Activated T-helper 1 cell treated with Interleukin-2 at 50 U/mL for 16 hours (primary cell): ENCODE results near the gene ADCY2.

ENCODE experiments used
- DNase-seq: peaks from one replicate; pipeline ENCODE4 v3.0.0-alpha.2; 2020; ENCODE audit warnings: low read depth

ADCY2 gene

GRCh38 chr5:7872517-7873130 is 476.7 kb downstream of the ADCY2 start:
- DNase-seq = no peak

- no peak for DNase-seq
Observed at GRCh38 chr5:7873216-7873615, 477.3 kb downstream of the ADCY2 start.

GRCh38 chr5:7874639-7875038 is 478.7 kb downstream of the ADCY2 start:
- no peak for DNase-seq

- DNase-seq = no peak
Observed at GRCh38 chr5:7875151-7875550, 479.2 kb downstream of the ADCY2 start.

GRCh38 chr5:7876867-7877266 is 480.9 kb downstream of the ADCY2 start:
- DNase-seq = no peak

- no peak for DNase-seq
Observed at GRCh38 chr5:7877851-7878250, 481.9 kb downstream of the ADCY2 start.

- DNase-seq = no peak
Observed at GRCh38 chr5:7878381-7878873, 482.5 kb downstream of the ADCY2 start.
